Naive thymus-derived CD4-positive, alpha-beta T cell (primary cell): ENCODE results near the gene EIF6. TPM values are rescaled to one million over a fixed set of nuclear protein-coding genes. Genes with fewer than 3 reads are reported as not detected.

Experiments used
- ATAC-seq: fragments of 150-1000 bp; cut with Tn5 transposase; 2 replicates; pipeline ENCODE4 v1.10.0; 2021; ENCODE audit warnings: mild to moderate bottlenecking, moderate library complexity
- CTCF ChIA-PET: fragments of 350-600 bp; sonication (Branson Sonifier 250); formaldehyde crosslinking; loops from one replicate; lab custom pipeline; 2021; ENCODE audit warnings: antibody characterized with exemption; lab: Charles Lee
- POLR2A ChIA-PET: fragments of 350-600 bp; sonication (Branson Sonifier 250); formaldehyde crosslinking; loops from one replicate; lab custom pipeline; 2021; ENCODE audit warnings: antibody characterized with exemption, inconsistent platforms; lab: Charles Lee
- DNase-seq, 9 donors: peaks; one replicate each; pipeline versions ENCODE4 v3.0.0 to v3.0.0-alpha.2; 2020 to 2022; ENCODE audit warnings: mixed read lengths in 1 of 9
- H3K27ac ChIP-seq: one replicate; pipeline ENCODE4 v1.7.0; 2013; ENCODE audit warnings: mild to moderate bottlenecking, low read depth, low read length, moderate library complexity
- H3K27me3 ChIP-seq, 2 donors: one replicate each; pipeline ENCODE4 v1.7.0; 2013; ENCODE audit warnings: low read length in 2 of 2, mild to moderate bottlenecking in 2 of 2, moderate library complexity in 2 of 2; ENCODE audit not compliant: control insufficient read depth in 2 of 2, insufficient read depth in 2 of 2
- H3K36me3 ChIP-seq, 3 experiments: 1 replicate in 2 of 3; 2 replicates in 1 of 3; pipeline ENCODE4 v1.7.0; 2013; ENCODE audit warnings: low read length in 3 of 3, mild to moderate bottlenecking in 3 of 3, moderate library complexity in 1 of 3; ENCODE audit not compliant: insufficient read depth in 3 of 3, control insufficient read depth in 2 of 3
- H3K4me1 ChIP-seq, 2 donors: one replicate each; pipeline ENCODE4 v1.7.0; 2013; ENCODE audit warnings: low read length in 2 of 2, mild to moderate bottlenecking in 2 of 2, moderate library complexity in 1 of 2; ENCODE audit not compliant: control insufficient read depth in 2 of 2, insufficient read depth in 2 of 2
- H3K4me3 ChIP-seq: 2 replicates; pipeline ENCODE4 v1.7.0; 2013; ENCODE audit warnings: mild to moderate bottlenecking, low read length
- H3K9me3 ChIP-seq, 3 experiments: 1 replicate in 2 of 3; 2 replicates in 1 of 3; pipeline ENCODE4 v1.7.0; 2013; ENCODE audit warnings: low read length in 3 of 3; ENCODE audit not compliant: control insufficient read depth in 2 of 3
- H3K27ac Mint-ChIP-seq, 9 donors: one replicate each; pipeline ENCODE4 v1.8.0; 2020 to 2022; ENCODE audit warnings: mixed read lengths in 9 of 9, mild to moderate bottlenecking in 8 of 9, moderate library complexity in 5 of 9, inconsistent platforms in 2 of 9
- H3K27me3 Mint-ChIP-seq, 5 donors: one replicate each; pipeline ENCODE4 v1.8.0; 2021 to 2022; ENCODE audit warnings: mixed read lengths in 5 of 5, mild to moderate bottlenecking in 1 of 5
- H3K36me3 Mint-ChIP-seq, 5 donors: one replicate each; pipeline ENCODE4 v1.8.0; 2020 to 2022; ENCODE audit warnings: mixed read lengths in 5 of 5, mild to moderate bottlenecking in 3 of 5, inconsistent platforms in 1 of 5
- H3K4me1 Mint-ChIP-seq, 7 donors: one replicate each; pipeline ENCODE4 v1.8.0; 2020 to 2022; ENCODE audit warnings: mixed read lengths in 7 of 7, mild to moderate bottlenecking in 3 of 7, inconsistent platforms in 1 of 7
- H3K4me3 Mint-ChIP-seq, 10 donors: one replicate each; pipeline ENCODE4 v1.8.0; 2020 to 2022; ENCODE audit warnings: mild to moderate bottlenecking in 10 of 10, mixed read lengths in 10 of 10, moderate library complexity in 6 of 10, inconsistent platforms in 2 of 10
- H3K9me3 Mint-ChIP-seq, 11 donors: one replicate each; pipeline ENCODE4 v1.8.0; 2020 to 2022; ENCODE audit warnings: mixed read lengths in 11 of 11, mild to moderate bottlenecking in 4 of 11, inconsistent platforms in 1 of 11, moderate library complexity in 1 of 11
- intact Hi-C, 2 donors: fragments of 100-400 bp; cut with micrococcal nuclease; formaldehyde crosslinking; loops; one replicate each; pipeline ENCODE4 v1.15.1; 2023
- polyA plus RNA-seq, 2 donors: library from polyadenylated mRNA; unstranded; fragments of 300-500 nt; fragmentation: Illumina TruSeq; gene quantifications; one replicate each; pipeline ENCODE4 v1.2.3, GENCODE V29; 2021
- total RNA-seq, 6 experiments: library from RNA in 5 of 6; stranded (reverse) in 5 of 6; gene quantifications; 1 replicate in 5 of 6; 2 replicates in 1 of 6; pipeline ENCODE4 v1.2.3 and lab custom pipeline; 2021 to 2026

Gene EIF6
- total and polyA plus RNA-seq, 7 experiments from 2014 or later, result 35.4 to 150 (median 55.2) TPM

GRCh38 chr20:35277531-35278395 lies 6.8 kb downstream of the EIF6 start, which contains the start of gene MMP24OS:
Gene MMP24OS (minus strand): TSS chr20:35278122. CDS start chr20:35277929, 193 bp downstream.
- H3K4me3 Mint-ChIP-seq, result peak within 1 kb of the TSS; percentile 84 to 97 (median 96)
- DNase-seq (peak; percentile 77 to 90 (median 87)), ATAC-seq (peak; percentile 95)
- peaks cover 0 to 53% (median 3%) of the 10 kb centered on the region in 3 experiments for H3K36me3 ChIP-seq
- H3K36me3 Mint-ChIP-seq, result peaks cover 4 to 25% (median 20%) of the 10 kb centered on the region in 5 donors
- H3K4me1 Mint-ChIP-seq, result peaks cover 9 to 46% (median 28%) of the 10 kb centered on the region in 7 donors
- ChIA-PET CTCF (interaction anchor here (1.3 kb wide), 1 partner anchor 21 kb away, joined by 3 read pairs; no protein-coding TSS in a partner anchor), POLR2A (interaction anchor here (0.6 to 1.5 kb wide), 7 partner anchors 10 to 1283 kb away, joined by 3 to 10 read pairs (median 3); partner anchors contain the start of gene EDEM2)
- no peaks in the 10 kb centered on the region for H3K9me3 Mint-ChIP-seq
- H3K4me3 ChIP-seq, result peak within 1 kb of the TSS; percentile 99
- H3K9me3 ChIP-seq, result no peaks in the 10 kb centered on the region
- H3K4me1 ChIP-seq, result peaks cover 11 to 18% of the 10 kb centered on the region in 2 donors
- peak within 1 kb of the TSS; percentile 96 for H3K27ac ChIP-seq
- H3K27ac Mint-ChIP-seq, result peak within 1 kb of the TSS; percentile 95 to 99 (median 98)
- no peaks in the 10 kb centered on the region for H3K27me3 Mint-ChIP-seq
- intact Hi-C loops, result loop anchor here (1.0 to 10.0 kb wide), 13 partner anchors 25 to 915 kb away; partner anchors contain the start of genes TRPC4AP (in 2 of the 2), ACSS2 (in 1 of the 2), CEP250 (in 1 of the 2) and CPNE1 (in 1 of the 2)
- no peaks in the 10 kb centered on the region for H3K27me3 ChIP-seq

GRCh38 chr20:35277127-35277526 lies 7.4 kb downstream of the EIF6 start:
- ATAC-seq, result no peak
- Mint-ChIP-seq H3K27ac (peak overlapping the region; percentile 95 to 99 (median 98)), H3K27me3 (no peaks in the 10 kb centered on the region), H3K4me1 (peaks cover 11 to 41% (median 30%) of the 10 kb centered on the region in 7 donors), H3K4me3 (peak overlapping the region; percentile 84 to 97 (median 96)), H3K36me3 (peaks cover 4 to 23% (median 20%) of the 10 kb centered on the region in 5 donors), H3K9me3 (no peaks in the 10 kb centered on the region)
- ChIA-PET CTCF (no interaction called here), POLR2A (interaction anchor here (0.6 to 1.5 kb wide), 6 partner anchors 11 to 183 kb away, joined by 3 to 10 read pairs (median 4); partner anchors contain the start of gene EDEM2)
- no peaks in the 10 kb centered on the region for H3K9me3 ChIP-seq
- DNase-seq, result no peak
- H3K27me3 ChIP-seq, result no peaks in the 10 kb centered on the region
- H3K4me3 ChIP-seq, result peak overlapping the region; percentile 99
- peaks cover 11 to 18% of the 10 kb centered on the region in 2 donors for H3K4me1 ChIP-seq
- intact Hi-C loops, result loop anchor here (1.0 to 10.0 kb wide), 9 partner anchors 25 to 915 kb away; partner anchors contain the start of genes CPNE1 (in 1 of the 2), EDEM2 (in 1 of the 2), GGT7 (in 1 of the 2) and GSS (in 1 of the 2)
- H3K36me3 ChIP-seq, result peaks cover 0 to 53% (median 3%) of the 10 kb centered on the region in 3 experiments
- peak overlapping the region; percentile 96 for H3K27ac ChIP-seq

- intact Hi-C loops, result loop anchor here (2.0 to 10.0 kb wide), 6 partner anchors 184 to 914 kb away; partner anchors contain the start of genes CPNE1 (in 1 of the 2), GGT7 (in 1 of the 2), ITCH (in 1 of the 2) and NCOA6 (in 1 of the 2)
- POLR2A ChIA-PET, result interaction anchor here (0.6 to 1.0 kb wide), 2 partner anchors 125 to 182 kb away, joined by 3 to 4 read pairs; no protein-coding TSS in a partner anchor
- Mint-ChIP-seq H3K36me3 (peaks cover 4 to 22% (median 18%) of the 10 kb centered on the region in 5 donors), H3K4me3 (peak overlapping the region; percentile 84 to 97 (median 96)), H3K9me3 (no peaks in the 10 kb centered on the region), H3K4me1 (peaks cover 11 to 35% (median 28%) of the 10 kb centered on the region in 7 donors), H3K27me3 (no peaks in the 10 kb centered on the region), H3K27ac (peak overlapping the region; percentile 95 to 99 (median 98))
- Histone ChIP-seq H3K4me1 (peaks cover 11 to 18% of the 10 kb centered on the region in 2 donors), H3K4me3 (no peak overlapping the region), H3K36me3 (peaks cover 0 to 59% (median 3%) of the 10 kb centered on the region in 3 experiments), H3K27me3 (no peaks in the 10 kb centered on the region), H3K27ac (peak overlapping the region; percentile 96), H3K9me3 (no peaks in the 10 kb centered on the region)
- CTCF ChIA-PET, result interaction anchor here (0.6 kb wide), 1 partner anchor 169 kb away, joined by 4 read pairs; no protein-coding TSS in a partner anchor
- DNase-seq, result no peak
- ATAC-seq, result no peak
These were observed 8.2 kb downstream of the EIF6 start for GRCh38 chr20:35276408-35276807.

GRCh38 chr20:35275741-35276251 lies 8.8 kb downstream of the EIF6 start:
- H3K36me3 Mint-ChIP-seq, result peaks cover 4 to 22% (median 20%) of the 10 kb centered on the region in 5 donors
- Histone ChIP-seq H3K27me3 (no peaks in the 10 kb centered on the region), H3K4me1 (peaks cover 11 to 18% of the 10 kb centered on the region in 2 donors), H3K4me3 (no peak overlapping the region), H3K27ac (peak overlapping the region; percentile 96), H3K36me3 (peaks cover 0 to 65% (median 3%) of the 10 kb centered on the region in 3 experiments), H3K9me3 (no peaks in the 10 kb centered on the region)
- peak overlapping the region in 8 of 10 donors; percentile 41 to 96 (median 94) for H3K4me3 Mint-ChIP-seq
- peaks cover 11 to 35% (median 31%) of the 10 kb centered on the region in 7 donors for H3K4me1 Mint-ChIP-seq
- ATAC-seq, result no peak
- POLR2A ChIA-PET, result no interaction called here
- no peak for DNase-seq
- no peaks in the 10 kb centered on the region for H3K27me3 Mint-ChIP-seq
- H3K27ac Mint-ChIP-seq, result peak overlapping the region in 8 of 9 donors; percentile 6 to 99 (median 82)
- CTCF ChIA-PET, result interaction anchor here (0.6 kb wide), 1 partner anchor 170 kb away, joined by 4 read pairs; no protein-coding TSS in a partner anchor
- intact Hi-C loops, result loop anchor here (2.0 to 10.0 kb wide), 6 partner anchors 183 to 913 kb away; partner anchors contain the start of genes CPNE1 (in 1 of the 2), GGT7 (in 1 of the 2), ITCH (in 1 of the 2) and NCOA6 (in 1 of the 2)
- no peaks in the 10 kb centered on the region for H3K9me3 Mint-ChIP-seq

GRCh38 chr20:35274172-35275092 lies 10.1 kb downstream of the EIF6 start:
- H3K27me3 ChIP-seq, result no peaks in the 10 kb centered on the region
- no peak overlapping the region for H3K27ac Mint-ChIP-seq
- no peaks in the 10 kb centered on the region for H3K9me3 ChIP-seq
- H3K27ac ChIP-seq, result peak overlapping the region; percentile 30
- H3K4me1 Mint-ChIP-seq, result peaks cover 6 to 32% (median 24%) of the 10 kb centered on the region in 7 donors
- no peaks in the 10 kb centered on the region for H3K27me3 Mint-ChIP-seq
- H3K36me3 ChIP-seq, result peaks cover 0 to 60% (median 3%) of the 10 kb centered on the region in 3 experiments
- POLR2A ChIA-PET, result no interaction called here
- H3K4me3 Mint-ChIP-seq, result no peak overlapping the region
- intact Hi-C loops, result loop anchor here in 1 of 2 donors (5.0 to 10.0 kb wide), 5 partner anchors 388 to 912 kb away; partner anchors contain the start of genes CPNE1, GGT7, ITCH and NCOA6
- peaks cover 11 to 18% of the 10 kb centered on the region in 2 donors for H3K4me1 ChIP-seq
- CTCF ChIA-PET, result no interaction called here
- peaks cover 0 to 19% (median 9%) of the 10 kb centered on the region in 5 donors for H3K36me3 Mint-ChIP-seq
- ATAC-seq, result no peak
- H3K9me3 Mint-ChIP-seq, result no peaks in the 10 kb centered on the region
- peak in 1 of 9 donors; percentile 10 for DNase-seq
- no peak overlapping the region for H3K4me3 ChIP-seq
